ENCODE results near the gene TMEM229A. TPM values are rescaled to one million over a fixed set of nuclear protein-coding genes. Genes with fewer than 3 reads are reported as not detected.

TMEM229A gene
- not detected in 5 replicates for total RNA-seq (2022; extraction: Qiagen RNA extraction; ENCODE audit: low read depth)

DNA sequence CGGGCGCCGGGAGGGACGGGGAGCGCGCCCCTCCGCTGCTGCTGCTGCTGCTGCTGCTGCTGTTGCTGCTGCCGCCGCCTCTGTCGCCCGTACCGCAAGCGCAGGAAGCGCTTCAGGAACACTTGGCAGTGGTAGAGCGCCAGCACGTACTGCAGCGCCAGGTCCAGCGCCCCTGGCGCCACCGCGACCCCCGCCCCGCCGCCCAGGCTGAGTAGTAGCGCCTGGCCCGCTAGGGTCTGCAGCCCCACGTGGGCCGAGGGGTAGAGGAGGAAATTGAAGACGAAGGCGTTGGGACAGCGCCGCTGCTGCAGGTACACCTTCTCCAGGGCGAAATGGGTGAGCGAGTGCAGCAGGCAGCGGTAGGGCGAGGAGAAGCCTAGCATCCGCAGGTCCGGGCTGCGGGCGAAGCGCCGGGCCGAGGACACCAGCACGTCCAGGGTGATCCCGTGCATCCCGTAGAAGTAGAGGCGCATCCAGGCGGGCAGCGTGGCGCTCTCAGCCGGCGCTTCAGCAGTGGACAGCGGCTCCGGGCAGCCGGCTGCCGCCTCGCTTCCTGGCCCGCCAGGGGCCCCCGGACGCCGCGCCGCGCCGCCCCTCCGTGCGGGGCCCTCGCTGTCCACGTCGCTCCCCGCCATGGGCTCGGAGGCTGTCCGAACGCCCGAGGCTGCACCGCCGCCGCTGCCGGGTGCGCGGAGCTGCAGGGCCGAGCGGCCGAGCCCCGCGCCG, at the start of gene TMEM229A:
TSS of gene TMEM229A (minus strand) at position 699 of the 726 bp plus-strand sequence. CDS start at position 635, 64 bp downstream.

Other genes starting within 250 kb of the TMEM229A start
- 0.07 TPM in 1 of 5 replicates, not detected in the others for gene HYAL4, start 187.9 kb downstream of the TMEM229A start, total RNA-seq (2022; extraction: Qiagen RNA extraction; ENCODE audit: low read depth)
- not detected in 5 replicates for gene SPAM1, start 107.8 kb downstream of the TMEM229A start, total RNA-seq (2022; extraction: Qiagen RNA extraction; ENCODE audit: low read depth)

Measured in A549 treated with DMSO at 1 μM for 4 hours (cell line).